A549 (cell line): Measurements from ENCODE around the gene SERINC3. TPM values are rescaled to one million over a fixed set of nuclear protein-coding genes. Genes with fewer than 3 reads are reported as not detected.

Source experiments
- ATAC-seq, 2 experiments: fragments of 200-7000 bp in 1 of 2; fragments of >200 bp in 1 of 2; cut with Nextera tagmentation in 1 of 2; cut with Tn5 transposase in 1 of 2; 3 replicates each; pipeline versions ENCODE4 v1.8.0 to v1.9.1; 2018 to 2020; ENCODE audit warnings: mild to moderate bottlenecking in 1 of 2, moderate library complexity in 1 of 2
- CTCF ChIA-PET: fragments of 300-600 bp; sonication (Branson Sonifier 250); formaldehyde crosslinking; extraction: SDS; loops from one replicate; lab custom pipeline; 2021; ENCODE audit warnings: antibody characterized with exemption, inconsistent platforms; lab: Yijun Ruan, JAX
- POLR2A ChIA-PET: fragments of 350-600 bp; formaldehyde crosslinking; extraction: SDS; loops from one replicate; lab custom pipeline; 2021; ENCODE audit warnings: antibody characterized with exemption, inconsistent platforms; lab: Yijun Ruan, JAX
- DNase-seq, 2 experiments: peaks; one replicate each; pipeline versions ENCODE4 v3.0.0 to v3.0.0-alpha.2; 2011 to 2016; ENCODE audit warnings: low read depth in 1 of 2, low spot score in 1 of 2
- FAIRE-seq: peaks from 2 replicates; lab custom pipeline; 2011; peaks lifted over from hg19 to GRCh38; lab: Jason Lieb, UNC
- H3K27ac ChIP-seq, 2 experiments: fragments of >200 bp; sonication (Bioruptor Twin); formaldehyde crosslinking; 3 replicates each; pipeline ENCODE4 v1.5.1; 2016 to 2017
- H3K4me1 ChIP-seq: fragments of >200 bp; sonication (Bioruptor Twin); formaldehyde crosslinking; 3 replicates; pipeline ENCODE4 v1.6.1; 2016
- H3K4me2 ChIP-seq: fragments of >200 bp; sonication (Bioruptor Twin); formaldehyde crosslinking; 3 replicates; pipeline ENCODE4 v1.6.1; 2016
- H3K4me3 ChIP-seq: fragments of >200 bp; sonication (Bioruptor Twin); formaldehyde crosslinking; 3 replicates; pipeline ENCODE4 v1.5.1; 2016
- H3K9me3 ChIP-seq: fragments of >200 bp; sonication (Bioruptor Twin); formaldehyde crosslinking; 3 replicates; pipeline ENCODE4 v1.6.1; 2016
- CBX2 ChIP-seq: fragments of 200-600 bp; sonication (generic); IDR thresholded peaks from 2 replicates; pipeline ENCODE4 v1.6.1; 2016; ENCODE audit warnings: low read depth, mild to moderate bottlenecking, borderline replicate concordance
- CHD2 ChIP-seq: fragments of 150-350 bp; IDR thresholded peaks from 2 replicates; pipeline ENCODE4 v1.6.1; 2014; ENCODE audit warnings: low read length; ENCODE audit not compliant: partially characterized antibody
- EHF ChIP-seq: fragments of 250-450 bp; sonication (Bioruptor Pico); IDR thresholded peaks from 2 replicates; pipeline ENCODE4 v1.5.0; 2020; ENCODE audit warnings: mild to moderate bottlenecking
- ESRRA ChIP-seq: fragments of 150-350 bp; IDR thresholded peaks from 2 replicates; pipeline ENCODE4 v1.6.1; 2014; ENCODE audit warnings: mild to moderate bottlenecking, low read length, borderline replicate concordance
- FOSB ChIP-seq: fragments of 250-450 bp; sonication (Bioruptor Pico); IDR thresholded peaks from 2 replicates; pipeline ENCODE4 v1.5.0; 2020; ENCODE audit warnings: mild to moderate bottlenecking, moderate library complexity
- FOSL2 ChIP-seq, 2 experiments: fragments of 450-650 bp in 1 of 2; fragments of >200 bp in 1 of 2; sonication (Bioruptor Twin) in 1 of 2; formaldehyde crosslinking; IDR thresholded peaks; 2 replicates each; pipeline versions ENCODE4 v1.5.0 to v1.6.1; 2016 to 2020; ENCODE audit warnings: mild to moderate bottlenecking in 1 of 2, moderate library complexity in 1 of 2
- FOXS1 ChIP-seq: fragments of 250-450 bp; sonication (Bioruptor Pico); IDR thresholded peaks from 2 replicates; pipeline ENCODE4 v1.5.0; 2020; ENCODE audit warnings: mild to moderate bottlenecking, moderate library complexity
- HEYL ChIP-seq: fragments of 250-450 bp; sonication (Bioruptor Pico); IDR thresholded peaks from 2 replicates; pipeline ENCODE4 v1.8.0; 2021; ENCODE audit warnings: mild to moderate bottlenecking, moderate library complexity
- JUNB ChIP-seq: fragments of >200 bp; sonication (Bioruptor Twin); formaldehyde crosslinking; IDR thresholded peaks from 2 replicates; pipeline ENCODE4 v1.6.1; 2016
- KDM1A ChIP-seq: fragments of 200-600 bp; sonication (generic); IDR thresholded peaks from 2 replicates; pipeline ENCODE4 v1.6.1; 2016; ENCODE audit warnings: low read depth, mild to moderate bottlenecking
- KDM5A ChIP-seq: fragments of 200-600 bp; sonication (generic); IDR thresholded peaks from 2 replicates; pipeline ENCODE4 v1.6.1; 2016; ENCODE audit warnings: antibody characterized with exemption, mild to moderate bottlenecking
- MAZ ChIP-seq: fragments of 150-350 bp; IDR thresholded peaks from 2 replicates; pipeline ENCODE4 v1.6.1; 2014; ENCODE audit warnings: antibody characterized with exemption, low read depth, low read length, borderline replicate concordance
- NPAS2 ChIP-seq: fragments of 250-450 bp; sonication (Bioruptor Pico); IDR thresholded peaks from 2 replicates; pipeline ENCODE4 v1.8.0; 2022; ENCODE audit warnings: mild to moderate bottlenecking, moderate library complexity, borderline replicate concordance
- POLR2A ChIP-seq: IDR thresholded peaks from 2 replicates; pipeline ENCODE4 v1.6.1; 2012; ENCODE audit warnings: mild to moderate bottlenecking, low read length
- SMC3 ChIP-seq: fragments of >200 bp; sonication (Bioruptor Twin); formaldehyde crosslinking; IDR thresholded peaks from 3 replicates; pipeline ENCODE4 v1.6.1; 2018; ENCODE audit warnings: inconsistent platforms
- ZC3H11A ChIP-seq: fragments of 450-650 bp; IDR thresholded peaks from 2 replicates; pipeline ENCODE4 v1.6.1; 2014; ENCODE audit warnings: antibody characterized with exemption, mild to moderate bottlenecking
- ZFP36 ChIP-seq: fragments of 450-650 bp; IDR thresholded peaks from 2 replicates; pipeline ENCODE4 v1.6.1; 2014; ENCODE audit warnings: borderline replicate concordance; ENCODE audit not compliant: partially characterized antibody
- ZNF302 ChIP-seq: fragments of 250-450 bp; sonication (Bioruptor Pico); IDR thresholded peaks from 2 replicates; pipeline ENCODE4 v1.9.0; 2021; ENCODE audit warnings: inconsistent platforms, mild to moderate bottlenecking, moderate library complexity
- WGBS: methylation state at CpG from one replicate; pipeline ENCODE4 v1.1.6; 2017; ENCODE audit errors: missing lambda C conversion rate; 5-methylcytosine and 5-hydroxymethylcytosine counted together
- polyA plus RNA-seq, 4 experiments: library from polyadenylated mRNA; depleted of rRNA in 3 of 4; stranded (reverse); fragments of >200 nt; fragmentation: RNase III in 1 of 4; extraction: RNeasy Plus Mini Kit Qiagen cat#74134 plus additional on column Dnase treatment in 1 of 4; gene quantifications; 2 replicates in 3 of 4; 3 replicates in 1 of 4; pipeline ENCODE4 v1.2.3, GENCODE V29; 2011 to 2017
- TF ChIP-seq, protein P1 (sequence below): fragments of 200-600 bp; sonication (generic); IDR thresholded peaks from 2 replicates; pipeline ENCODE4 v1.6.1; 2016; ENCODE audit warnings: antibody characterized with exemption, mild to moderate bottlenecking, moderate library complexity
- TF ChIP-seq, protein P2 (sequence below): fragments of 250-450 bp; sonication (Bioruptor Pico); IDR thresholded peaks from 2 replicates; pipeline ENCODE4 v1.5.0; 2021; ENCODE audit warnings: mild to moderate bottlenecking, moderate library complexity, borderline replicate concordance
- TF ChIP-seq, protein P3 (sequence below): IDR thresholded peaks from 2 replicates; pipeline ENCODE4 v1.6.1; 2012
- TF ChIP-seq, protein P4 (sequence below): IDR thresholded peaks from 2 replicates; pipeline ENCODE4 v1.6.1; 2012; ENCODE audit warnings: low read depth, borderline replicate concordance

The SERINC3 gene
- polyA plus RNA-seq, 2 of the 4 experiments (the other 2 are of a cell fraction), result 62.9 to 159 TPM

DNA sequence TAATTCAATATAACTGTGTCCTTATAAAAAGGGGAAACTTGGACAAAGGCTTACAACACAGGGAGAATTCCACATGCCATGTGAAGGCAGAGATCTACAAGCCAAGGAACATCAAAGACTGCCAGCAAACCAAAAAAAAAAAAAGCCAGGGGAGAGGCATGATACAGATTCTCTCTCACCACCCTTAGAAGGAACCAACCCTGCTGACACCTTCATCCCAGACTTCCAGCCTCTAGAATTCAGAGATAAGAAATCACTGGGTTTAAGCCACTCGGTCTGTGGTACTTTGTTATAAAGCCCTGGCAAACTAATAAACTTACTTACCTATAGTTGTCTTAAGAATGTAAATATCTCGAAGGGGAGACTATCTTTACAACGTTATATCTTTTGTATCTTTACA is 4.4 kb downstream of the SERINC3 start:
- TF ChIP-seq ESRRA, result no peak
- TF ChIP-seq CHD2, result no peak
- no peak for TF ChIP-seq EHF
- TF ChIP-seq, protein P1, sequence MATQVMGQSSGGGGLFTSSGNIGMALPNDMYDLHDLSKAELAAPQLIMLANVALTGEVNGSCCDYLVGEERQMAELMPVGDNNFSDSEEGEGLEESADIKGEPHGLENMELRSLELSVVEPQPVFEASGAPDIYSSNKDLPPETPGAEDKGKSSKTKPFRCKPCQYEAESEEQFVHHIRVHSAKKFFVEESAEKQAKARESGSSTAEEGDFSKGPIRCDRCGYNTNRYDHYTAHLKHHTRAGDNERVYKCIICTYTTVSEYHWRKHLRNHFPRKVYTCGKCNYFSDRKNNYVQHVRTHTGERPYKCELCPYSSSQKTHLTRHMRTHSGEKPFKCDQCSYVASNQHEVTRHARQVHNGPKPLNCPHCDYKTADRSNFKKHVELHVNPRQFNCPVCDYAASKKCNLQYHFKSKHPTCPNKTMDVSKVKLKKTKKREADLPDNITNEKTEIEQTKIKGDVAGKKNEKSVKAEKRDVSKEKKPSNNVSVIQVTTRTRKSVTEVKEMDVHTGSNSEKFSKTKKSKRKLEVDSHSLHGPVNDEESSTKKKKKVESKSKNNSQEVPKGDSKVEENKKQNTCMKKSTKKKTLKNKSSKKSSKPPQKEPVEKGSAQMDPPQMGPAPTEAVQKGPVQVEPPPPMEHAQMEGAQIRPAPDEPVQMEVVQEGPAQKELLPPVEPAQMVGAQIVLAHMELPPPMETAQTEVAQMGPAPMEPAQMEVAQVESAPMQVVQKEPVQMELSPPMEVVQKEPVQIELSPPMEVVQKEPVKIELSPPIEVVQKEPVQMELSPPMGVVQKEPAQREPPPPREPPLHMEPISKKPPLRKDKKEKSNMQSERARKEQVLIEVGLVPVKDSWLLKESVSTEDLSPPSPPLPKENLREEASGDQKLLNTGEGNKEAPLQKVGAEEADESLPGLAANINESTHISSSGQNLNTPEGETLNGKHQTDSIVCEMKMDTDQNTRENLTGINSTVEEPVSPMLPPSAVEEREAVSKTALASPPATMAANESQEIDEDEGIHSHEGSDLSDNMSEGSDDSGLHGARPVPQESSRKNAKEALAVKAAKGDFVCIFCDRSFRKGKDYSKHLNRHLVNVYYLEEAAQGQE, result no peak
- TF ChIP-seq, all 56 proteins: peak for 0
- ChIA-PET POLR2A (no interaction called here), CTCF (interaction anchor here (1.1 to 1.4 kb wide), 2 partner anchors 15 to 93 kb away, joined by 3 to 13 read pairs; no protein-coding TSS in a partner anchor)

DNA sequence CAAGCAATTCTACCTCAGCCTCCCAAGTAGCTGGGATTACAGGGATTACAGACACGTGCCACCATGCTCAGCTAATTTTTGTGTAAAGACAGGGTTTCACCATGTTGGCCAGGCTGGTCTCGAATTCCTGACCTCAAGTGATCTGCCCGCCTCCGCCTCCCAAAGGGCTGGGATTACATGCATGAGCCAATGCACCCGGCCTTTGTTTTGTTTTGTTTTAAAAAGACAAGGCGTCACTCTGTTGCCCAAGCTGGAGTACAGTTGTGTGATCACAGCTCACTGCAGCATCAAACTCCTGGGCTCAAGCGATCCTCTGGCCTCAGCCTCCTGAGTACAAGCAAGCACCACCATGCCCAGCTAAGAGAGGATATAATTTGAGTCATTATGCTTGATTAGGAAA is 5.4 kb downstream of the SERINC3 start:
- DNase-seq (no peak), FAIRE-seq (no peak), ATAC-seq (no peak)
- Histone ChIP-seq H3K4me2 (no peak overlapping the region), H3K4me1 (peaks cover 12% of the 10 kb centered on the region), H3K4me3 (no peak overlapping the region), H3K9me3 (no peaks in the 10 kb centered on the region), H3K27ac (no peak overlapping the region)
- ChIA-PET POLR2A (no interaction called here), CTCF (interaction anchor here (0.7 to 1.0 kb wide), 2 partner anchors 41 to 94 kb away, joined by 3 read pairs; partner anchors contain the start of gene TTPAL)
- 92% methylated on average over 7 of the region's 7 CpGs for WGBS
- no peak for TF ChIP-seq POLR2A
- TF ChIP-seq, protein P2, sequence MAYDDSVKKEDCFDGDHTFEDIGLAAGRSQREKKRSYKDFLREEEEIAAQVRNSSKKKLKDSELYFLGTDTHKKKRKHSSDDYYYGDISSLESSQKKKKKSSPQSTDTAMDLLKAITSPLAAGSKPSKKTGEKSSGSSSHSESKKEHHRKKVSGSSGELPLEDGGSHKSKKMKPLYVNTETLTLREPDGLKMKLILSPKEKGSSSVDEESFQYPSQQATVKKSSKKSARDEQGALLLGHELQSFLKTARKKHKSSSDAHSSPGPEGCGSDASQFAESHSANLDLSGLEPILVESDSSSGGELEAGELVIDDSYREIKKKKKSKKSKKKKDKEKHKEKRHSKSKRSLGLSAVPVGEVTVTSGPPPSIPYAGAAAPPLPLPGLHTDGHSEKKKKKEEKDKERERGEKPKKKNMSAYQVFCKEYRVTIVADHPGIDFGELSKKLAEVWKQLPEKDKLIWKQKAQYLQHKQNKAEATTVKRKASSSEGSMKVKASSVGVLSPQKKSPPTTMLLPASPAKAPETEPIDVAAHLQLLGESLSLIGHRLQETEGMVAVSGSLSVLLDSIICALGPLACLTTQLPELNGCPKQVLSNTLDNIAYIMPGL (CRISPR knock-in tag), result no peak
- TF ChIP-seq FOSB (CRISPR knock-in tag), result no peak
- TF ChIP-seq JUNB, result no peak
- no peak for TF ChIP-seq SMC3
- TF ChIP-seq KDM5A, result no peak
- no peak for TF ChIP-seq HEYL
- TF ChIP-seq FOSL2 (IDR thresholded peaks at IDR 0.05), result no peak
- TF ChIP-seq FOSL2 (CRISPR knock-in tag; IDR thresholded peaks at IDR 0.05), result no peak
- TF ChIP-seq KDM1A, result no peak
- TF ChIP-seq CHD2, result no peak
- TF ChIP-seq MAZ, result no peak
- TF ChIP-seq, protein P3, sequence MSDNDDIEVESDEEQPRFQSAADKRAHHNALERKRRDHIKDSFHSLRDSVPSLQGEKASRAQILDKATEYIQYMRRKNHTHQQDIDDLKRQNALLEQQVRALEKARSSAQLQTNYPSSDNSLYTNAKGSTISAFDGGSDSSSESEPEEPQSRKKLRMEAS, result no peak
- TF ChIP-seq NPAS2 (CRISPR knock-in tag), result no peak
- TF ChIP-seq ZC3H11A, result no peak
- TF ChIP-seq ZFP36, result no peak
- no peak for TF ChIP-seq CBX2
- no peak for TF ChIP-seq FOXS1 (CRISPR knock-in tag)
- TF ChIP-seq, protein P4, sequence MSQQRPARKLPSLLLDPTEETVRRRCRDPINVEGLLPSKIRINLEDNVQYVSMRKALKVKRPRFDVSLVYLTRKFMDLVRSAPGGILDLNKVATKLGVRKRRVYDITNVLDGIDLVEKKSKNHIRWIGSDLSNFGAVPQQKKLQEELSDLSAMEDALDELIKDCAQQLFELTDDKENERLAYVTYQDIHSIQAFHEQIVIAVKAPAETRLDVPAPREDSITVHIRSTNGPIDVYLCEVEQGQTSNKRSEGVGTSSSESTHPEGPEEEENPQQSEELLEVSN, result no peak
- TF ChIP-seq ZNF302 (CRISPR knock-in tag), result no peak

More for the DNA sequence above, 4.4 kb downstream of the SERINC3 start:
- DNase-seq (no peak), ATAC-seq (no peak), FAIRE-seq (no peak)
- Histone ChIP-seq H3K27ac (no peak overlapping the region), H3K9me3 (no peaks in the 10 kb centered on the region), H3K4me2 (no peak overlapping the region), H3K4me3 (no peak overlapping the region), H3K4me1 (peaks cover 12% of the 10 kb centered on the region)
- 82% methylated on average over 3 of the region's 3 CpGs for WGBS
